GM19467 (cell line): ENCODE measurements around the gene THUMPD1.
"Not testable (repeated sequence)": the region's sequence is repeated elsewhere in the genome, so short reads cannot be mapped to it uniquely, and the experiment has no call there.

Experiments
- ATAC-seq: cut with Tn5 transposase; IDR thresholded peaks from one replicate; pipeline ENCODE4 v1.9.1; 2021; ENCODE audit warnings: mild to moderate bottlenecking, moderate library complexity; ENCODE audit not compliant: unreplicated experiment

THUMPD1 gene

GRCh38 chr16:20750558-20750957 is 8.9 kb upstream of the THUMPD1 start:
- no peak for ATAC-seq

GRCh38 chr16:20749474-20749873 is 7.9 kb upstream of the THUMPD1 start:
- no peak for ATAC-seq

- ATAC-seq: no peak
Observed at GRCh38 chr16:20747030-20747816, 5.6 kb upstream of the THUMPD1 start.

DNA sequence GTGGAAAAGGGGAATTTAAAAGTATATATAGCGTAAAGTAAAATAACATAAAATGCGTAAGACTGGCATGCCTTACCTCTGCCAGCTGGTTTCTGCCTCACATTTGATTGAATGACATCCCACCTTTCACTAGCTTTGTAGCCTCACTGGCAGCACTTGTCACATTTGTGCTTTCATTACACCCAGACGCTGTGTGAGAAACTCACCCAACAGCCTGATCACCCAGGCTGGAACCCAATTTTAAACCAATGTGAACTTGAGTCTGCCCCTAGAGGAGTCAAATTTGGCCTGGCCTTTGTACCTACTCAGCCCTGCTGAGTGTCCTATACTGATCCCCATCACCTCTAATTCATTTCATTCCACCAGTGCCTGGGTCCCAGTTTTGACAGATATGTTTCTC is 4.8 kb upstream of the THUMPD1 start:
- no peak for ATAC-seq

DNA sequence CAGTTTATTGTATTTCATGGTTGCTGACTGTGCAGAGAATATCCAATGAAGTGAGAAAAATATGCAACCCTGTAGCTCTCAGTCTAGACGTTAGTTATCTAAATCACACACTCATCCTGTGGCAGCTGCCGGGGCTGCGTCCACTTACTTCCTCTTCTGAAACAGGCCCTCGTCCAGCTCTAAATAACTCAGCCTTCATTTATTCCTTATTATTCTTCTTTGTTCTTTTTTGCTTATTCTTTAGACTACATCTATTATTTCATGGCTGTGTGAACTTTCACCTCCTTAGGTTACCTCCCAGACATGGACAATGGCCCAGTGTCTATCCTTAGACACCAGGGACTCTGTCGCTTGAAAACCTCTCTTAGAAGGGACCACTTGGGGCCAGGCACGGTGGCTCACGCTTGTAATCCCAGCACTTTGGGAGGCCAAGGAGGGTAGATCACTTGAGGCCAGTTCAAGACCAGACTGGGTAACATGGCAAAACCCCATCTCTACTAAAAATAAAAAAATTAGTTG is 3.4 kb upstream of the THUMPD1 start:
- ATAC-seq: no peak

GRCh38 chr16:20743591-20743990 is 2.0 kb upstream of the THUMPD1 start:
- ATAC-seq: no peak

DNA sequence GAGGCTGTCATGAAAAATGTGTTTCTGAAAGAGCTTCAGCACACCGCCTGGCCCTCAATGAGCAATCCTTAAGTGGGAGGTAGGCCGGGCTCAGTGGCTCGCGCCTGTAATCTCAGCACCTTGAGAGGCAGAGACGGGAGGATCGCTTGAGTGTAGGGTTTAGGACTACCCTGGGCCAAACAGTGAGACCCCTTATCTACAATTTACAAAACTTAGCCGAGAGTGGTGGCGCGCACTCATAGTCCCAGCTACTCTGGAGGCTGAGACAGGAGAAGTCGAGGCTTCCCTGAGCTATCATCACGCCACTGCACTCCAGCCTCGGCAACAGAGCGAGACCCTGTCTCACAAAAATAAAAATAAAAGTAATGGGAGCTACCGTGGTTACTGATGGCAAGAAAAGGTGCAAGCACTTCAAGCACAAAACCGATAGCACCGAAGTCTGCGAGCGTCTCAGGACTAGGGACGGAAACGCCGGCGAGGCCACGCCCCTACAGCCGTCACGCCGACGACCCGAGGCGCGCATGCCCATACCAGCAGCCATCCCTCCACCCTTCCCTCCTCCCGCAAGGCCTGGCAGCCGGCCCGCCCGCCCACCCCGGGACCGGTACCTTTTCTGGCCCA is 607 bp downstream of the THUMPD1 start:
- ATAC-seq: peak; percentile 73

GRCh38 chr16:20740007-20740883 is 1.4 kb downstream of the THUMPD1 start:
- no peak for ATAC-seq

DNA sequence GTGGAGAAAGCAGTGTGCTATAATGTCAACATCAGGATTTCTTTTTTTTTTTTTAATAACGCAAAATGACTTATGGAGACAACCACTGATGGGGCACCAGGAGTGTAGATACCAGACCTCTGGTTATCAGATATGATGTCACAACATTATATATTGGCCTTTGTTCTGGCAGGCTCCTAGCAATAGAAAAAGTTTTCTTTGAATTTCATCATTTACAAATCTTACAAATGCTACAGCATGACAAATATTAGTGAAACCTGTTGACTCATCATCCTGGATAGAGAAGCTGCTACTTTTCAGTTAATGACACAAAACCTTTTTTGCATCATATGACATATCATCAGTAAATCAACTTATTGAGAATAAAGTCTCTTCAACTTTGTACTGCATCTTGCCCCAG is 6.1 kb downstream of the THUMPD1 start:
- ATAC-seq: no peak

DNA sequence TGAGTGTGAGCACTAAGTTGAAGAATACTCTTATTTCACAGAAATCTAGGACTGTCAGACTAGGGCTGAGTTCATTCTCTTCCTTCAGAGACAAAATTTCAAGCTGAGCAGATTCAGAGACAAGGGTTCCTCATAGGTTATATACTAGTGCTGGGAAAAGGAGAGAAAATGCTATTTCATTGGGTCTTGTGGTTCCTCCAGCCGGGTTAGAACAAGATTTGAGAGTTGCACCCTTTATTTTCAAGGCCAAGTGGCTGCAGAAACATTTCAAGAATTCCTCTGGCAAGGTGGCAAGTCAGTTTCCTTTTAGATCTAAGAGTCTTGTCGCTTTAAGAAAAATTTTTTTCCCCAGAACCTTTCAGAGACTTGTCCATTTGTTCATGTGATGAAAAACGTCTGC is 6.8 kb downstream of the THUMPD1 start:
- ATAC-seq: no peak

DNA sequence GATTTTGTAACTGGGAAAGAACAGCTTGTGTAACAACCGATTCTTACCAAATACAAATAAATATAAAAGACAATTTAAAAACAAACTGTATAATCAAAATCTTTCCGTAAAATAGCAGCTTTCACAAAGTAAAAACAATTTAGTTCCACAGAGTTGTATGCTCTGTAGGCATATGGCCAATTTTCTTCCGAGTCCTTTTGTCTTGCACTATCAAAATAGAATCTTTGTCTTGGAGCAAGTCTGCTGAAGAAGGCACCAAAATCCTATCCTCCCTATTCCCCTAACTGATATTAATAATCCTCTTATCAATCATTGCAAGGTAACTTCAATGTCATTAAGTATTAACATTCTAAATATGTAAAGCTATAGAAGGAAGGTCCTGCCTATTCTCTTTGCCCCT is 7.6 kb downstream of the THUMPD1 start:
- no peak for ATAC-seq

GRCh38 chr16:20729141-20729540 is 12.5 kb downstream of the THUMPD1 start:
- no peak for ATAC-seq

GRCh38 chr16:20727181-20727580 is 14.4 kb downstream of the THUMPD1 start:
- no peak for ATAC-seq

DNA sequence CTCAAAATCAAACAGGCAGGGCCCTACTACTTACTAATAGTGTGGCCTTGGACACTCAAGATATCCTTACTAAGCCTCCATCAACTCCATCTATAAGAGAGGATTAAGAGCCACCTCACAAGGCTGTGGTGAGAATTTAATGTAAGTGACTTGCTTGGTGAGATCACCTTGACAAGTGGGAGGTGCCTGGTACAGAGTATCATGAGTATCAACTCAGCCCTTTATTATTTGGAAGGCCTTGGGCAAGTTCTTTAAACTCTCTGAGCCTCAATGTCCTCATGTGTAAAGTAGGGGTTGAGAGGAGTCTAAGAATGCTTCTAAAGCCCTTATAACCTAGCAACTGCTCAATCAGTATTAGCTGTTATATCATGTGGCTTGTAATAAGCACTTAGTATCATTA is 15.0 kb downstream of the THUMPD1 start:
- ATAC-seq: no peak

GRCh38 chr16:20720251-20720650 is 21.4 kb downstream of the THUMPD1 start:
- no peak for ATAC-seq

- not testable (repeated sequence) for ATAC-seq
Observed at GRCh38 chr16:20717718-20718117, 23.9 kb downstream of the THUMPD1 start.

DNA sequence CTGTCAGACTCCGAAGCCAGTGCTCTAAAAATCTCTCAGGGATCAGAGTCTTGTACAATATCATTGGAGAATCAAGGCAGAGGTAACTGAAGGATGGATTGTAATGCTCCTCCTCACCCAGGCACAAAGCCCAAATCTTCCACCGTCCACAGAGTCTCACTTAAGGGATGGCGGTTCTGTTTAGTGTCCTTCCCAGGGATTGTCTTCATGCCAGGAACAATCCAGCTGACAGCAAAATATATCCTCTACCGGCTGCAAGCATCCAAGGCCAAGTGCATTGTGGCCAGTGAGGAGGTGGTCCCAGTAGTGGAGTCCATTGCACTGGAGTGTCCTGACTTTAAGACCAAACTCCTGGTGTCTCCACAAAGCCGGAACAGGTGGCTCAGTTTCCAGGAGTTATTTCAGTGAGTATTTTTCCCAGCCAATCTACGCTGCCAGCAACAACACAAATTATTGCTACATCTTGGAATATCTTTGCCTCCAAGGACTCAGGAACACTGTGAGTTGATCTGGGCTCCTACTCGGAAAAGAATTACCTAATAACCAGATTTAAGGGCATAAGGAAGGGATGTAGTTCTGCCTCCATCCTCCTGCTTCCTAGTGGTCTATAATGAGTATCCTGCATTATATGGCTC is 30.2 kb downstream of the THUMPD1 start:
- ATAC-seq: no peak

DNA sequence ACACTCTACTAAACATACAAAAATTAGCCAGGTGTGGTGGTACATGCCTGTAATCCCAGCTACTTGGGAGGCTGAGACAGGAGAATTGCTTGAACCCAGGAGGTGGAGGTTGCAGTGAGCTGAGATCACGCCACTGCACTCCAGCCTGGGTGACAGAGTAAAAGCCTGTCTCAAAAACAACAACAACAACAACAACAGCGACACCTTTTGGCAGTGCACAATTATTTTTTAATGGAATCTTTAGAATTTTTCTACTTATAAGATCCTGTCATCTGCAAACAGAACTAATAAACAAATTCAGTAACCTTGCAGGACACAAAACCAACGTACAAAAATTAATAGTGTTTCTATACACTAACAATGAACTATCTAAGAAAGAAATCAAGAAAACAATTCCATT is 33.5 kb downstream of the THUMPD1 start:
- not testable (repeated sequence) for ATAC-seq

DNA sequence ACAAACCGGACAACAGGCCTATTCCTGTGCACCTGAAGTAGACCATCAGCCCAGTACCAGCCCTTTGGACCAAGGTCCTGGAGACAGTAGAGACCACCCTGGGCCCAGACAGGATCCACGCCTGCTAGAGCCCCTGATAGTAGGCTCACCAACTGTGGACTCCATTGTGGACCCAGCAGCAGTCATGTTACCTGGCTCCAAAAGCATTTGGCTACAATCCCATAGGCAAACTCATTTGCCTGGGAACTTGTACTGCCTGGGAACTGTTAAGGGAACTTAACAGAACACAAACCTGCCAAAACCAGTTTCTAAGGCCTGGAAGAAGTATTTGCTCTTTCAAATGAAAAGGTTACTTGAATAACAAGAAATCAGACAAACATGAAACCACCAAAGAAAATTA is 34.2 kb downstream of the THUMPD1 start:
- ATAC-seq: no peak

- ATAC-seq: not testable (repeated sequence)
Observed at GRCh38 chr16:20705972-20706371, 35.6 kb downstream of the THUMPD1 start.

GRCh38 chr16:20704281-20704680 is 37.3 kb downstream of the THUMPD1 start:
- ATAC-seq: no peak
